Measurements from ENCODE around the gene PCDH9. TPM values are rescaled to one million over a fixed set of nuclear protein-coding genes. Genes with fewer than 3 reads are reported as not detected.

PCDH9 gene
- total RNA-seq, 4 donors from 2014 or later, result 0.57 to 1.7 (median 0.97) TPM

DNA sequence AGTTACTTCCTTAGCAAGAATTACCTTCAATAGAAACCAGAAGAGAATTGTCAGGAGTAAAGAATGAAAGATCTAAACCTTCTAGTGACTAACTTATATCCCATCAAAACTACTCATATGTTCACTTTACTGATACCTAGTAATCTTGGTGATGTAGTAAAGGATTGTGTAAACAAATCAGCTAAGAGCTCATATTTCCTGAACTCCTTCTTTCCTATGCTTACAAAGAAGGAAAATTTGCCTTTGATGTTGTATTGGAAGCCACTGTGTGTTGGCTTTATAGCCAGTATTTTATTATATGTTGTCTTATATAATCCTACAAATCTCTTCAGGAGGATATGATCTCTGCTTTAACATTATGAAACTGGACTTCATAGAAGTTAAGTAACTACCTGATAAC is 671.0 kb downstream of the PCDH9 start:
- H3K27me3 ChIP-seq, result no peaks in the 10 kb centered on the region
- no peaks in the 10 kb centered on the region for H3K4me1 ChIP-seq
- no peak for DNase-seq
- H3K4me3 ChIP-seq, result no peak overlapping the region
- TF ChIP-seq, protein P1, sequence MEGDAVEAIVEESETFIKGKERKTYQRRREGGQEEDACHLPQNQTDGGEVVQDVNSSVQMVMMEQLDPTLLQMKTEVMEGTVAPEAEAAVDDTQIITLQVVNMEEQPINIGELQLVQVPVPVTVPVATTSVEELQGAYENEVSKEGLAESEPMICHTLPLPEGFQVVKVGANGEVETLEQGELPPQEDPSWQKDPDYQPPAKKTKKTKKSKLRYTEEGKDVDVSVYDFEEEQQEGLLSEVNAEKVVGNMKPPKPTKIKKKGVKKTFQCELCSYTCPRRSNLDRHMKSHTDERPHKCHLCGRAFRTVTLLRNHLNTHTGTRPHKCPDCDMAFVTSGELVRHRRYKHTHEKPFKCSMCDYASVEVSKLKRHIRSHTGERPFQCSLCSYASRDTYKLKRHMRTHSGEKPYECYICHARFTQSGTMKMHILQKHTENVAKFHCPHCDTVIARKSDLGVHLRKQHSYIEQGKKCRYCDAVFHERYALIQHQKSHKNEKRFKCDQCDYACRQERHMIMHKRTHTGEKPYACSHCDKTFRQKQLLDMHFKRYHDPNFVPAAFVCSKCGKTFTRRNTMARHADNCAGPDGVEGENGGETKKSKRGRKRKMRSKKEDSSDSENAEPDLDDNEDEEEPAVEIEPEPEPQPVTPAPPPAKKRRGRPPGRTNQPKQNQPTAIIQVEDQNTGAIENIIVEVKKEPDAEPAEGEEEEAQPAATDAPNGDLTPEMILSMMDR (IDR thresholded peaks at IDR 0.05), result no peak
- TF ChIP-seq POLR2A (IDR thresholded peaks at IDR 0.05), result no peak
- no peaks in the 10 kb centered on the region for H3K36me3 ChIP-seq
- H3K27ac ChIP-seq, result no peak overlapping the region
- H3K9me3 ChIP-seq, result no peaks in the 10 kb centered on the region

DNA sequence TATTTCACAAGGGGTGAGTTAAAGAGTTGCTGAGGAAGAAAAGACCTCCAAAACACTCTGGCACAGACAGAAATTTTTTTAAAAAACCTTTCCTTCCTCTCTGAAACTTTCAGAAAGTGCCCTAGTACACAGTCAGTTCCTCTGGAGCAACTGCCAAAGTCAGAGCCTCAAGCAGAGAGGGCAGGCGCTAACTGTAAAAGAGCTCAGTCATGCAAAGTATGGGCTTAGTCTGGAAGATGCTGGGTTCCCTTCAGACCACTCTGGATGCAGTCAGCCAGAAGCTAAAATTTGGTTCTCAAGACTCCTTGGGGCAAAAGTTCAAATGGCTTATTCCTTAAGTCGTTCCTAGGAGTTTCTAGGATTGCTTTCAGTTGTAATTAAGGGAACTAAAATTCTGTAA is 671.6 kb downstream of the PCDH9 start:
- no peaks in the 10 kb centered on the region for H3K9me3 ChIP-seq
- TF ChIP-seq POLR2A (IDR thresholded peaks at IDR 0.05), result no peak
- TF ChIP-seq, protein P1 (IDR thresholded peaks at IDR 0.05), result no peak
- no peaks in the 10 kb centered on the region for H3K4me1 ChIP-seq
- H3K27me3 ChIP-seq, result no peaks in the 10 kb centered on the region
- no peaks in the 10 kb centered on the region for H3K36me3 ChIP-seq
- DNase-seq, result no peak
- H3K27ac ChIP-seq, result no peak overlapping the region
- H3K4me3 ChIP-seq, result no peak overlapping the region

DNA sequence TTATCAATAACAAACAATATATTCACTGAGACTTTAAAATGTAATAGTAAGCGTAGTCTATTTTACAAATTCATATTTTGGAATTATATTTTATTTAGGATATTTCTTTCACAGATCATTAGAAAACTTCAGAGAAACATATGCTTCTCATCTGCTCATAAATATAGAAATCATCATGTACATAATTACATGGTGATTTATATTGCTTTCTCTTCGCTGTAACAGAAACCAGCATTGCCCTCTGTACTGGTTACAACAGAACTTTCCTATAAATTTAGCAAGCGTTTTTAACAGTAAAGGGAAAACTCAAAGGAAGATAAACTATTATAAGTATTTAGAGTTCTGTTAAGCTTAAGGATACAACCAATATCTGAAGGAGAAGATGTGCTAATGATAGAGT is 672.8 kb downstream of the PCDH9 start:
- Histone ChIP-seq H3K4me3 (no peak overlapping the region), H3K9me3 (no peaks in the 10 kb centered on the region), H3K27ac (no peak overlapping the region), H3K4me1 (no peaks in the 10 kb centered on the region), H3K36me3 (no peaks in the 10 kb centered on the region), H3K27me3 (no peaks in the 10 kb centered on the region)
- TF ChIP-seq, protein P1 (IDR thresholded peaks at IDR 0.05), result no peak
- no peak for TF ChIP-seq POLR2A (IDR thresholded peaks at IDR 0.05)
- no peak for DNase-seq

DNA sequence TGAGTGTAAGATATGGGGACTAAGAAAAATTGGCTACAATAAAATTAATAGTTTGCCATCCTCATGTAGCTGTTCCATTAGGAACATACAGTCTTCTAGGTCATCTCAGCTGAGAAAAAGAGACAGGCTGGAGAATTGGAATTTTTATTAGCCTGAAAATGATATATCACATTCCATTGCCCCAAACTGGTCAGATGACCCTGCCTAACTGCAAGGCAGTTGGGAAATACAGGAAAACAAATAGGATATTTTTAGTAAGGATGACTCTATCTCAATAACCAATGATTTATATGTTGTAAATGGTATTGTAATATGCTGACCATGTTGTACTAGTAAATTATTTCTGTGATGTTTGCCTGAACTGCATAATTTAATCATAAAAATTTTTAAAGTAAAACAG is 673.8 kb downstream of the PCDH9 start:
- no peaks in the 10 kb centered on the region for H3K9me3 ChIP-seq
- H3K4me3 ChIP-seq, result no peak overlapping the region
- no peak for DNase-seq
- no peaks in the 10 kb centered on the region for H3K4me1 ChIP-seq
- no peaks in the 10 kb centered on the region for H3K36me3 ChIP-seq
- TF ChIP-seq, protein P1 (IDR thresholded peaks at IDR 0.05), result no peak
- TF ChIP-seq POLR2A (IDR thresholded peaks at IDR 0.05), result no peak
- no peaks in the 10 kb centered on the region for H3K27me3 ChIP-seq
- no peak overlapping the region for H3K27ac ChIP-seq

DNA sequence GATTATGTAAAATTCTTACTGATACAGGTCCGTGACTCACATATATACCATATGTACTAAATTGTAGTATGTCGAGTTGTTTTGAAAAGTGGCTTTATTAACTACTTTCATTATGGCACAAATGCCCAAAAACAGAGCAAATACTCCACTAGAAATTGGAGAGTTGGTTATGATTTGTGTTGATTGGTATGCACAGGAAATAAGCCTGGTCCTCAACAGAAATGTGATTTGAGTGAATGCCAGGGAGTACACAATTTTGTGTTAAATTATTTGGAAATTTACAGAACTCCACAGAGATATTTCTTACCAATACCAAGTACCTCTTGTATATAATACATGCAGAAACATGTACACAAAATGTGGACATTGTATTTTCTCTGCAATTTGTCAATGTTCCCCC is 676.7 kb downstream of the PCDH9 start:
- no peaks in the 10 kb centered on the region for H3K27me3 ChIP-seq
- no peak for DNase-seq
- no peak overlapping the region for H3K27ac ChIP-seq
- no peaks in the 10 kb centered on the region for H3K9me3 ChIP-seq
- no peak for TF ChIP-seq POLR2A (IDR thresholded peaks at IDR 0.05)
- TF ChIP-seq, protein P1 (IDR thresholded peaks at IDR 0.05), result no peak
- H3K4me1 ChIP-seq, result no peaks in the 10 kb centered on the region
- H3K36me3 ChIP-seq, result no peaks in the 10 kb centered on the region
- H3K4me3 ChIP-seq, result no peak overlapping the region

DNA sequence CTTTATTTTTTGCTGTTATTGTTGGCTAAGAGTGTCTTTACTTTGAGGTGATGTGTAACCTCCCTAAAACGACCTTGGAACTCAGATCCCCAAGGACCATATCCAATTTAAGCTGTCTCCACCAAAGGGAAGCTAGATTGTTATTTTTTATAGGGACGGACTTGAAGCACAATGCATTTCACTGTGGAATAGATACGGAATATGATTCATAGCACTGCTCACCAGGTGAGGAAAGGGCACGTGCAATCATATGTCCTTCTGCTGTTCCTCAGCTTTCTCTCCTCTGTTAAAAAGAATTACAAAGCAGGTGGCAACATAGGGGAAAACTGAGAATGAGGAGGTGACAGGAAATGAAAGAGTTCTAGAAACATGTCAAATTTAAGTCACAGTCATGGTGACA is 679.0 kb downstream of the PCDH9 start:
- H3K36me3 ChIP-seq, result no peaks in the 10 kb centered on the region
- no peak for DNase-seq
- TF ChIP-seq, protein P1 (IDR thresholded peaks at IDR 0.05), result no peak
- no peak for TF ChIP-seq POLR2A (IDR thresholded peaks at IDR 0.05)
- no peaks in the 10 kb centered on the region for H3K27me3 ChIP-seq
- no peak overlapping the region for H3K4me3 ChIP-seq
- no peak overlapping the region for H3K27ac ChIP-seq
- no peaks in the 10 kb centered on the region for H3K4me1 ChIP-seq
- H3K9me3 ChIP-seq, result no peaks in the 10 kb centered on the region

Measured in Peyer's patch (tissue), 4 donors.